Measurements from ENCODE around the gene GFPT2. TPM values are rescaled to one million over a fixed set of nuclear protein-coding genes. Genes with fewer than 3 reads are reported as not detected.
"Not testable (repeated sequence)": the region's sequence is repeated elsewhere in the genome, so short reads cannot be mapped to it uniquely, and the experiment has no call there.

GFPT2 gene
- total RNA-seq, 1 donor = 28.9 TPM

DNA sequence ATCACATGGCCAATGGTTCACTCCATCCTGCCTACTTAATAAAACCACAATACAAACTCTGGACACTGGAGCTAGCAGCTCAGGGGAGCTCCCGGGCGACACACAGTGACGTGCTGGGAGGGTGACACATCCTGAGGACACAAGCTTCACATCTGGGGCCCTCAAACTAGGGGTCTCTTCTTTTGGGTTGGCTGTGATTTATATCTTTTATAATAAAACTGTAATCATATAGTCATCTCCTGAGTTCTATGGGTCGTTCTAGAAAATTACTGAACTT, 49.2 kb downstream of the GFPT2 start:
- DNase-seq (ENCODE audit: low read depth) = no peak
- TF ChIP-seq, protein P1, sequence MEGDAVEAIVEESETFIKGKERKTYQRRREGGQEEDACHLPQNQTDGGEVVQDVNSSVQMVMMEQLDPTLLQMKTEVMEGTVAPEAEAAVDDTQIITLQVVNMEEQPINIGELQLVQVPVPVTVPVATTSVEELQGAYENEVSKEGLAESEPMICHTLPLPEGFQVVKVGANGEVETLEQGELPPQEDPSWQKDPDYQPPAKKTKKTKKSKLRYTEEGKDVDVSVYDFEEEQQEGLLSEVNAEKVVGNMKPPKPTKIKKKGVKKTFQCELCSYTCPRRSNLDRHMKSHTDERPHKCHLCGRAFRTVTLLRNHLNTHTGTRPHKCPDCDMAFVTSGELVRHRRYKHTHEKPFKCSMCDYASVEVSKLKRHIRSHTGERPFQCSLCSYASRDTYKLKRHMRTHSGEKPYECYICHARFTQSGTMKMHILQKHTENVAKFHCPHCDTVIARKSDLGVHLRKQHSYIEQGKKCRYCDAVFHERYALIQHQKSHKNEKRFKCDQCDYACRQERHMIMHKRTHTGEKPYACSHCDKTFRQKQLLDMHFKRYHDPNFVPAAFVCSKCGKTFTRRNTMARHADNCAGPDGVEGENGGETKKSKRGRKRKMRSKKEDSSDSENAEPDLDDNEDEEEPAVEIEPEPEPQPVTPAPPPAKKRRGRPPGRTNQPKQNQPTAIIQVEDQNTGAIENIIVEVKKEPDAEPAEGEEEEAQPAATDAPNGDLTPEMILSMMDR (IDR thresholded peaks at IDR 0.05; ENCODE audit: insufficient read depth, low read depth, low read length) = no peak
- no peak overlapping the region for H3K4me3 ChIP-seq (ENCODE audit: low read depth, low read length)

DNA sequence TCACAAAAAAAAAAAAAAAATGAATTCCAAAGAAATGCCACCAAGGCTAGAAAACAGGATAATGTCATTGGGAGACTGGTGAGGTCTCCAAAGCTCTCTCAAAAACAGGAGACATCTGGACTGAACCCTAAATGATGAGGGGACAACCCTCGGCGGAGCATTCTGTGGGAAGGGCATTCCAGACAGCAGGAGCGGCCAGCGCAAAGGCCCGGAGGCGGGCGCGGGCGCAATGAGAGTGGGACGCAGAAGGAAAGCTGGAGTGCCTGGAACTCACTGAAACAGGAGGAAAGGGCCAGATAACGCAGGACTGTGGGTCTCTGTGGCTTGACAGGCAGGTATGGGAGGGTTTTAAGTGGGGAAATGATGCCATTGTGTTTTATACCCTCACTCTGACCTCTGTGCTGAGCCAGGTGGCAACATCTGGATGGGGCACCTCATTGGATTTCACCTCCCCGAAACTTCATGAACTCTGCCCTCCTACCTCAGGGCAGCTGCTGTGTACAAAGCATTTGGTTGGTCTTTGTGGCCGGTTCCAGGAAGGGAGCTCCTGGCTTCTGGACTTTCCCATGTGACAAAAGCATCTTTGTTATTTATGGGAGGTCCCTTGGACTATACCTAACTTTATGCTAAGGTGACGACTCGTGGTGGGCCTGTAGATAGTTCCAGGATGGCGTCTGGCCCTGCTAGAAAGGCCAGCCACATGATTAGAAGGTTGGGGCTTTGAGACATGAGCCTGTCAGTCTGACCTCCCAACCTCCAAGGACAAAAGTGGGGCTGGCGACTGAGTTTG, 49.7 kb downstream of the GFPT2 start:
- no peak overlapping the region for H3K4me3 ChIP-seq (ENCODE audit: low read depth, low read length)
- TF ChIP-seq, protein P1 (IDR thresholded peaks at IDR 0.05; ENCODE audit: insufficient read depth, low read depth, low read length) = no peak
- DNase-seq (ENCODE audit: low read depth) = no peak

DNA sequence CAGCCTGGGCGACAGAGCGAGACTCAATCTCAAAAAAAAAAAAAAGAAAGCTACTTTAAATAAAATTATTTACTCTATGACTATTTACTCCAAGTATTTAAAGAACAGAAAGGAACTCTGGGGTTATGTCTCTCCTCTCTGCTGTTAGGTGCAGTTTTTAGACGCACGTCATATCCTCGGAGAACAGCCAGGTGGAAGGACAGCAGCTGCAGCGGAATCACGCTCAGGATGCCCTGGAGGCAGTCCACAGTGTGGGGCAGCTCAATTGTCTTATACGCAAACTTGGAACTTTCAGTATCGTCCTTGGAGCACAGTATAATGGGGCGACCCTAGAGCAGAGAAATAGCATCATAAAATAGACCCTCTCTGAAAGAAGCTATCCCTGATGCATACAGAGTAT, 50.9 kb downstream of the GFPT2 start:
- no peak overlapping the region for H3K4me3 ChIP-seq (ENCODE audit: low read depth, low read length)
- TF ChIP-seq, protein P1 (IDR thresholded peaks at IDR 0.05; ENCODE audit: insufficient read depth, low read depth, low read length) = no peak
- DNase-seq (ENCODE audit: low read depth) = no peak

- no peak overlapping the region for H3K4me3 ChIP-seq (ENCODE audit: low read depth, low read length)
- TF ChIP-seq, protein P1 (IDR thresholded peaks at IDR 0.05; ENCODE audit: insufficient read depth, low read depth, low read length) = no peak
- DNase-seq (ENCODE audit: low read depth) = no peak
Observed at GRCh38 chr5:180301253-180301652, 51.9 kb downstream of the GFPT2 start.

DNA sequence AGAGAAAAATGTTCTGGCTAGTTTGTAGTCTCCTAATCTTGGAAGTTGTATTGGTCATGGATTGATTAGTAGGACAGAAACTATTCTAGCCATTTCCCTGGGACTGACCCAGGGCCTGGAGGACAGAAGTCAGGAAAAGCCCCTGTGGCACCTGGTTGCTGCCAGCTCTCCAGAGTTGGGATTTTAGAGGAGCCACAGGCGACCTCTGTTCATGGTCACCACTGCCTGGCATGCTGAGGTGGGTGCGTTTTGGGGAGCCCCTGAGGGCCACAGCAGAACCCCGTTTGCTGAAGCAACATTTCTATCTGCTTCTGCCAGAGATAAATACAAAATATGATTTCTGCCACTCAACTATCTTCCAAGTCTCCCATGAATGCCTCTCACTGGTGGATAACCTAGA, 53.6 kb downstream of the GFPT2 start:
- TF ChIP-seq, protein P1 (IDR thresholded peaks at IDR 0.05; ENCODE audit: insufficient read depth, low read depth, low read length) = no peak
- no peak overlapping the region for H3K4me3 ChIP-seq (ENCODE audit: low read depth, low read length)
- no peak for DNase-seq (ENCODE audit: low read depth)

- not testable (repeated sequence) for DNase-seq (ENCODE audit: low read depth); H3K4me3 ChIP-seq (ENCODE audit: low read depth, low read length)
Observed at GRCh38 chr5:180299014-180299413, 54.1 kb downstream of the GFPT2 start.

GRCh38 chr5:180297587-180298282, 55.4 kb downstream of the GFPT2 start:
- TF ChIP-seq, protein P1 (IDR thresholded peaks at IDR 0.05; ENCODE audit: insufficient read depth, low read depth, low read length) = no peak
- H3K4me3 ChIP-seq (ENCODE audit: low read depth, low read length) = no peak overlapping the region
- DNase-seq (ENCODE audit: low read depth) = no peak
